ENCODE results near the gene CNTN1.

Gene CNTN1

GRCh38 chr12:40980427-40980961, 288.3 kb downstream of the CNTN1 start:
- DNase-seq = no peak

DNA sequence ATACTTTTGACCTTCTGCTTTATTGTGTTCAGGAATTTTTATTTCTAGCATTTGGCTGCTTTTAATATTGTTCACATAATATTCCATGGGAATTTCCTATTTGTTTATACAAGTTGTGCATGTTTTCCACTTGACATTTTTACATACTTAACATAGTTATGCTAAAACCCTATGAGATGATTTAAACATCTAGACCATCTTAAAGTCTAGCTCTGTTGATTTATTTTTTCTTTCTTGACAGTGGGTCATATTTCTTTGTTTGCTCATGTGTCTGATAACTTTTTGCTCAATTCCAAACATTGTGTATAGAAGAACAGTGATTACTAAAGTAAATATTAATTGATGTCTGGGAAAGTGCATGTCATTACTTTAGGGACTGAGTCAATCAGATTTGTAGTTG, 293.8 kb downstream of the CNTN1 start:
- no peak for DNase-seq

- DNase-seq = no peak
Measured at GRCh38 chr12:40988355-40988754, 296.1 kb downstream of the CNTN1 start.

GRCh38 chr12:40988824-40989223, 296.6 kb downstream of the CNTN1 start:
- no peak for DNase-seq

DNA sequence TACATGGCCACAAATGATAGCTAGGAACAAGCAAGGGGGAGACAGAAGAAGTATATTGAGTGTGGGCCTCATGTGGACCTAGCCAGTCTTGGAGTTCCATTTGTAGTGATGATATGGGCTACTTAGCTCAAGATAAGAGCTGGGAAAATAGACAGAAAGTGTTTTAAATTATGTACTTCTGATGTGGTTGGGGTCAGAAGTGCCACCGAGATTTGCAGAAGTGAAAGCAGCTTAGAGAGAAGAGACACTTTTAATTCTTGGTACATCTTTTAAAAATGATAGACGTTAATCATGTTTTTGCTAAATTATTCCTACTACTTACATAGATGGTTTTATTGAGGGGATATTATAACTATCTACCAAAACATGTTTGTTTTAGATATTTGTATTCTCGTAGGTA, 297.5 kb downstream of the CNTN1 start:
- DNase-seq = no peak

DNA sequence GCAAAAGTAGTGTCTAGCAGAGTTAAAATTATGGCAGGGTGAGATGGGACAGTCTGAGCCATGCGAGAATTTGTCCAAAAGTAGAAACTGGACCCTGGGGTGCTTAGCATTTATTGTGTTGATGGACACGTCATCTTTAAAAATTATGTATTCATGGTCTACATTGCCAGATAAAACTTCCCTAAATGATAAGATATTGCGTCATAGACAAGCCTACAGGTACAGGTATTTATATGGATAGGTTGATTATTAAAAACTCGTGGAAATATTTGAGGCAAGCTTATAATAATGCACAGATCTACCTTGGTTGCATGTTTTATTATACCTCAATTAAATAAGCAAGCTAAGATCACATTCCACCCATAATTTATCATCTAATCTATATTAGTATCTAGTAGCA, 299.9 kb downstream of the CNTN1 start:
- DNase-seq = no peak

DNA sequence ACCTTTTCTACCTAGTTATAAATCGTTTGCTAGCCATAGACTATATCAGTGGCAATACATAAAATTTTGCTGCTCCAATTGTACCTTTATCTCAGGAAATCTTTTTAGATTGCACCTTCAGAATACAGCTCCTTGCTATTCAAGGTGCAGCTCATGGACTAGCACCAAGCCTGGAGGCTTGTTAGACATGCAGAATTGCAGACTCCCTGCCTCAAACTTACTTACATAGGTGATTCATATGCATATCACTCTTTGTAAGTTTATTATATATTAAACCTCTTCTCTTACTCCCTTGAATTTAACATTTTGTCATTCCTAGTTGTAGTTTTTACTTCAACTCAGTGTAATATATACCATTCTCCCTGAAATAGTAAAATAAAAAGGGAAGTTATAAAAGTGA, 300.4 kb downstream of the CNTN1 start:
- DNase-seq = no peak

GRCh38 chr12:40993158-40993557, 300.9 kb downstream of the CNTN1 start:
- no peak for DNase-seq

- DNase-seq = no peak
Measured at GRCh38 chr12:40996091-40996490, 303.9 kb downstream of the CNTN1 start.

DNA sequence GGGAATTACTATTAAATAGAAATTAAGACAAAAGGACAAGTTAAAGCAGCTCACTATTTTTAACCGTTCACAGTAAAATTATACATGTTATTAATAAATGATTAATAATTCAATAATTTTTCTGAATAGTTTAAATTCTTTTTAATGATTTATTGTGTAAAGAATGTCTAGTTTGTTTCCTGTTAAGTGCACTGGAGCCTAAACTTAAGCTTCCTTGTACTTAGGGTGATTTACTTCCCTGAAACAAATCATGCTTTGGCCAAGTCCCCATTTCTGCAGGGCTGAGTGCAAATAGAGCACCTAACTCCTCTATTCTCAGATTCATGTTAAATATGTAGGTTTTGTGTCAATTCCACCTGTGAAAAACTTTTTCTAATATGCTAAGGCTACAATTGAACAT, 307.0 kb downstream of the CNTN1 start:
- DNase-seq = no peak

GRCh38 chr12:41008472-41008871, 316.2 kb downstream of the CNTN1 start:
- no peak for DNase-seq

DNA sequence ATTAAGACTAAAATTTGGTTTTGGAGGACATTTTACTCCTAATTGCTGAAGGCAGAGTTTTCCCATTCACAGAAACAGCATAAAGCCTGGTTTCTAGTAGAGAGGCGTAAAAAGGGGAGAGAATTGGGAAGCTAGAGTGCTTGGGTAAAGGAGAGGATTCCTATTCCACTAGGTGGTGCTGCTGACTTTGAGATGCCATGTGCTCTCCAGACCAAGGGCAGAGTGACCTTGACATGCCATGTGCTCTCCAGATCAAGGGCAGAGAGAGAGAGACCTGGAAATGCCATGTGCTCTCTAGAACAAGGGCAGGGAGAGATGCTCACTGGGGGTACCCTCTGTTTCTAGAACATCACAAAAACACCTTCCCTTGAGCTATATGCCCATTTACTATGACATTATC, 319.7 kb downstream of the CNTN1 start:
- DNase-seq = no peak

- no peak for DNase-seq
Measured at GRCh38 chr12:41013881-41014642, 321.8 kb downstream of the CNTN1 start.

DNA sequence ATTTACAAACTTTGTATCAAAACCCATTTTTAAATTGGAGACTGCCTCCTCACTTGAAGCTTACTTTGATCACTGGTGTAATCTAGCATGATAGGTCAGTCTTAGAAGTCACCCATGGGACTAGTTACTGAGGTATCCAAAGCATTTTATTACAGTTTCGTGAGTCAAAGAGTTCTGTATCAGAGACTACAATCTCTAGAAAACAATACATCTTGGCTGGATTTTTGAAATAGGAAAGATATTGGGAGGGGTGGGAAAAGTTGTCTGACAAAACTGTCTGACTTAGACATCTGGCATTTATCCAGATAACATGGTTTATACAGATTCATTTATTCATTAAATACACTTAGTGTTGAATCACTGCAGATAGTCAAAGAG, 322.4 kb downstream of the CNTN1 start:
- DNase-seq = no peak

GRCh38 chr12:41018010-41018409, 325.8 kb downstream of the CNTN1 start:
- no peak for DNase-seq

DNA sequence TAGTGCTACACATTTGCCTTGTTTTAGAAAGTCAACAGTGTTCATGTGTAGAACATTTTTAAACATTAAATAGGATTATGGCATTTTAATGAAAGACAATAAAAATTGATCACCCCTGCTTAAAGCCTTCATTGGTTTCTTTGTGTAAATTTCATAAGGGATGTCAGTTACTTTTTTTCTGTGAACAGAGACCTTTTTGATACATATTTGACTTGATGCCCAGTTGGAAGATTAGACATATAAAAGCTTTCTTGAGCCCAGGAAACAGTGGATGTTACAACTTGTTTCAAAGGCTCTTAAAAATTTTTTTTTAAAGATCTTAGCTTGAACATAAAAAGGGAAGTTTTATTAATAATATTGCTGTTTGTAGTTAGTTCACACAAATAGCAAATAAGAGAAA, 327.2 kb downstream of the CNTN1 start:
- DNase-seq = no peak

GRCh38 chr12:41023836-41024235, 331.6 kb downstream of the CNTN1 start:
- no peak for DNase-seq

DNA sequence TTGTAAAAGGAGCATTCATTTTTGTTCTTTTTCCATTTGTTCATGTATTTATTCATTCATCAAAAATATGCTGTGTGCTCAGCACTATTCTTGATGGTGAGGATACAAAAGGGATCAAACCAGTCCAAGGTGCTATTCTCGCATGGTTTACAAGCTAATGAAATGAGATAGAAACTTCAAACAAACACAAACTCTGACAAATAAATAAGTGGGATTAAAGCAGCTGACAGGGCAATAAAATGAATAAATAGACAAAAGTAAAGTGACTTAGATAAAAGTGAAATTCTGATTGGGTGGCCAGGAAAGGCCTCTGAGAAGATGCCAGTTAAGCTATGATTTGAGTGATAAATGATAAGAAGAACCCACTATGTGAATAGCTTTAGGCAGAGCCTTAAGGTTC, 333.9 kb downstream of the CNTN1 start:
- no peak for DNase-seq

DNA sequence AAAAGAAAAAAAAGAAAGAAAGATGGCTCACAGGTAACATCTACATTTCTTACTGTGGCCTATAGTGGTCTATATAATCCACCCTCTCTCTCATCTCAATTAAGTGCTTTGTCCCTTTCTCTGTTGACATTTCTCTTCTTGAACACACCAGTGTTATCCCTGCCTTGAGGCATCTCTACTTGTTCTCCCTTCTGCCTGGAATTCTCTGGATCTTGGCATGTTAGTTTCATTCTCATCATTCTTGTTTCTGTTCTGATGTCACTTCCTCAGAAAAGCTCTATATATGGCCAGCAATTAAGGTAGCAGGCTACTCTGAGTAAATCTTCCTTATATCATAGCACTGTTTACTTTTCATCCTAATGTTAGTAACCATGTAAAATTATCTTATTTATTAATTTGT, 340.1 kb downstream of the CNTN1 start:
- no peak for DNase-seq

DNA sequence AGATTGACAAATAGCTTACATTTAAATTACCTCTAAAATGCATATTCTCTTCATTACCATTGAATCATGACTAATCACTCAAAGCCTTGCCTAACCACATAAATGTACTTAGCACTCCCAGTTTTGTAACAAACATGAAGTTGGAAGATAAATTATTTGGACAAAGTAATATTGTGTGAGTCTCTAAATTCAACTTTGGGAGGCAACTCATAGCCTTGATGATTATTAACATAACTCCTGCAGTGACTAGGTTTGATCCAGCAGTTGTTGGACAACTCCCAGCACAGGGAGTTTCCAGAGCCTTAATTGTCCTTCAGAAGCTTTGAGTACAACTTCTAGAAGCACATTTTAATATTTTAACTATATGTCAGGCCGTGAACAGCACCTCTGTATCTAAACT, 342.4 kb downstream of the CNTN1 start:
- no peak for DNase-seq

GRCh38 chr12:41039461-41039860, 347.2 kb downstream of the CNTN1 start:
- no peak for DNase-seq

- no peak for DNase-seq
Measured at GRCh38 chr12:41045509-41045908, 353.3 kb downstream of the CNTN1 start.

GRCh38 chr12:41049033-41049432, 356.8 kb downstream of the CNTN1 start:
- DNase-seq = no peak

DNA sequence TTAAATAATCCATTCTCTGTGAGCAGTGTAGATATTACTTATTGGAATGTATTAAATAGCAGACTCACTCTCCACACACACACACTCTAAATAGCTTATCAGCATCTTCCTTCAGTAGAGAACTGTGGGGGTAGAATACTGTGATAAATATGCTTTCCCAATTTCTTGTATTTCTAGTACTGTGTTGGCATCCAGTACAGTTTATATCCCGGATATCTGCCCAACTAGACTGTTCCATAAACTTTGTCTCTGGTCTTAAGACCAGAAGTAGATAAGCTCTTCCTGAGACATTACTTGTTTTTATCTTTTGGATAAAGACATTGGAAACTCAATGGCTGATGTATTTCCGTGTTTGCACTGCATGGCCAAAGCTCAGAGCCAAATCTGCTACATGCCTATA, 359.7 kb downstream of the CNTN1 start:
- no peak for DNase-seq

- DNase-seq = no peak
Measured at GRCh38 chr12:41052441-41052840, 360.2 kb downstream of the CNTN1 start.
